GM12873 (cell line): ENCODE measurements around the gene PLEKHG3.

Experiments used
- CTCF ChIP-seq: IDR thresholded peaks from 2 replicates; pipeline ENCODE4 v1.5.1; 2012; ENCODE audit warnings: low read depth, mild to moderate bottlenecking, moderate library complexity, low read length, control low read depth; ENCODE audit not compliant: insufficient read depth; ENCODE audit errors: missing control alignments

The PLEKHG3 gene

GRCh38 chr14:64673316-64673715 is 30.9 kb upstream of the PLEKHG3 start:
- no peak for TF ChIP-seq CTCF

GRCh38 chr14:64673748-64674147 is 30.5 kb upstream of the PLEKHG3 start:
- TF ChIP-seq CTCF: no peak

GRCh38 chr14:64674829-64675228 is 29.4 kb upstream of the PLEKHG3 start:
- TF ChIP-seq CTCF: no peak

GRCh38 chr14:64675312-64675711 is 28.9 kb upstream of the PLEKHG3 start:
- TF ChIP-seq CTCF: no peak

- no peak for TF ChIP-seq CTCF
These were observed 27.7 kb upstream of the PLEKHG3 start for GRCh38 chr14:64676410-64677008.

GRCh38 chr14:64680013-64680713 is 24.1 kb upstream of the PLEKHG3 start:
- TF ChIP-seq CTCF: no peak

- TF ChIP-seq CTCF: no peak
These were observed 23.5 kb upstream of the PLEKHG3 start for GRCh38 chr14:64680714-64681065.
